Keratinocyte (primary cell): ENCODE results near the gene TIPRL. TPM values are rescaled to one million over a fixed set of nuclear protein-coding genes. Genes with fewer than 3 reads are reported as not detected.

Experiments
- DNase-seq: peaks from one replicate; pipeline ENCODE4 v3.0.0-alpha.2; 2011; ENCODE audit warnings: low read depth, missing footprints, low spot score
- FAIRE-seq: peaks from 2 replicates; lab custom pipeline; 2011; peaks lifted over from hg19 to GRCh38; lab: Jason Lieb, UNC
- H2AFZ ChIP-seq: 2 replicates; pipeline ENCODE4 v1.6.0; 2012; ENCODE audit warnings: low read length, control low read depth, inconsistent platforms; ENCODE audit not compliant: control insufficient read depth
- H3K27ac ChIP-seq: 2 replicates; pipeline ENCODE4 v1.5.1; 2011; ENCODE audit warnings: low read length; ENCODE audit not compliant: control insufficient read depth, insufficient read depth
- H3K27me3 ChIP-seq: 3 replicates; pipeline ENCODE4 v1.6.0; 2011; ENCODE audit warnings: low read length; ENCODE audit not compliant: control insufficient read depth, insufficient read depth; ENCODE audit errors: extremely low read depth
- H3K36me3 ChIP-seq, 2 experiments: 2 replicates in 1 of 2; 3 replicates in 1 of 2; pipeline ENCODE4 v1.5.1; 2011; ENCODE audit warnings: low read length in 2 of 2, mild to moderate bottlenecking in 1 of 2; ENCODE audit not compliant: control insufficient read depth in 2 of 2, insufficient read depth in 2 of 2; ENCODE audit errors: extremely low read depth in 1 of 2
- H3K4me1 ChIP-seq: 3 replicates; pipeline ENCODE4 v1.5.1; 2011; ENCODE audit warnings: low read length; ENCODE audit not compliant: control insufficient read depth, insufficient read depth; ENCODE audit errors: extremely low read depth
- H3K4me2 ChIP-seq: 3 replicates; pipeline ENCODE4 v1.6.0; 2011; ENCODE audit warnings: low read depth, low read length; ENCODE audit not compliant: control insufficient read depth, insufficient read depth; ENCODE audit errors: extremely low read depth
- H3K4me3 ChIP-seq, 3 experiments: fragments of 200-600 bp in 1 of 3; sonication (generic) in 1 of 3; 2 replicates in 2 of 3; 3 replicates in 1 of 3; pipeline ENCODE4 v1.5.1; 2011 to 2016; ENCODE audit warnings: low read length in 3 of 3, mild to moderate bottlenecking in 3 of 3, control low read depth in 2 of 3, inconsistent platforms in 1 of 3, low read depth in 1 of 3, mixed read lengths in 1 of 3, mixed run types in 1 of 3, moderate library complexity in 1 of 3; ENCODE audit not compliant: control insufficient read depth in 2 of 3, insufficient read depth in 2 of 3; ENCODE audit errors: extremely low read depth in 1 of 3
- H3K79me2 ChIP-seq: 2 replicates; pipeline ENCODE4 v1.6.0; 2012; ENCODE audit warnings: low read length; ENCODE audit not compliant: control insufficient read depth, insufficient read depth
- H3K9ac ChIP-seq: 3 replicates; pipeline ENCODE4 v1.6.0; 2011; ENCODE audit warnings: low read length; ENCODE audit not compliant: control insufficient read depth, insufficient read depth; ENCODE audit errors: extremely low read depth
- H3K9me1 ChIP-seq: 3 replicates; pipeline ENCODE4 v1.6.0; 2011; ENCODE audit warnings: low read length; ENCODE audit not compliant: control insufficient read depth, insufficient read depth; ENCODE audit errors: extremely low read depth
- H3K9me3 ChIP-seq: 2 replicates; pipeline ENCODE4 v1.5.1; 2012; ENCODE audit warnings: low read depth, low read length; ENCODE audit not compliant: control insufficient read depth
- H4K20me1 ChIP-seq: 3 replicates; pipeline ENCODE4 v1.6.0; 2011; ENCODE audit warnings: low read length; ENCODE audit not compliant: control insufficient read depth, insufficient read depth; ENCODE audit errors: extremely low read depth
- EZH2 ChIP-seq: IDR thresholded peaks from one replicate; pipeline ENCODE4 v1.6.1; 2012; ENCODE audit warnings: inconsistent platforms, mild to moderate bottlenecking, low read length, moderate library complexity
- dilution Hi-C: fragments of 300-500 bp; cut with MboI; formaldehyde crosslinking; loops from one replicate; pipeline ENCODE4 v1.7.0; 2020; ENCODE audit warnings: low sequenced_read_pairs; ENCODE audit not compliant: extremely low pct_ligation_motif_present
- polyA plus RNA-seq, 5 experiments: library from polyadenylated mRNA; depleted of rRNA in 3 of 5; stranded (reverse) in 3 of 5; stranded (forward) in 1 of 5; unstranded in 1 of 5; fragments of >200 nt; gene quantifications; 1 replicate in 1 of 5; 2 replicates in 3 of 5; 3 replicates in 1 of 5; pipeline versions ENCODE4 v1.2.1 to v1.2.3, GENCODE V29; 2011 to 2012; ENCODE audit warnings: missing spikeins in 2 of 5, low read depth in 1 of 5, low replicate concordance in 1 of 5
- TF ChIP-seq, protein P1 (sequence below), 3 experiments: IDR thresholded peaks in 1 of 3; conservative IDR thresholded peaks in 1 of 3; optimal IDR thresholded peaks in 1 of 3; 2 replicates in 2 of 3; 3 replicates in 1 of 3; pipeline versions ENCODE3 to v1.5.1; 2011; ENCODE audit warnings: low read length in 3 of 3, mild to moderate bottlenecking in 3 of 3, moderate library complexity in 2 of 3, control low read depth in 1 of 3, inconsistent platforms in 1 of 3; ENCODE audit not compliant: insufficient read depth in 2 of 3; ENCODE audit errors: extremely low read depth in 1 of 3

The TIPRL gene
- polyA plus RNA-seq, 1 donor (not counting 4 experiments of a cell fraction or from before 2014, with no cell fraction given) = 62.5 TPM

DNA sequence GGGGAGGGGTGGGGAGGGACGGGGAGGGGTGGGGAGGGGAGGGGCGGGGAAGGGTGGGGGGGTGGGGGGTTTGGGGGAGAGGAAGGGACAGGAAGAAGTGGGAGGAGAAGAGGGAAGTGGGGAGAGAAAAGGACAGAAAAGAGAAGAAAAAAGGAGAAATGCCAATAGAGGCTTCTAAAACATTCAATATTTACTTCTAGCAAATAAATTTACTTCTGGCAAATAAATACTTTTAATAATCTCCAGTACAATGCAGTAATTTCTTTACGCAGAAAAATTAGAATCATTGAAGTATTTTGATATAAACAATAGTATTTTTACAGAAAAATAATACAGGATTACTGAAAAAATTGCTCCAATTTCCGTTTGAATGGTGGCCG, 32.6 kb upstream of the TIPRL start:
- FAIRE-seq (no peak), DNase-seq (no peak)
- dilution Hi-C loops = no loop called here
- H2AFZ ChIP-seq = no peak overlapping the region
- no peaks in the 10 kb centered on the region for H3K4me1 ChIP-seq
- H3K4me3 ChIP-seq = no peak overlapping the region
- no peaks in the 10 kb centered on the region for H3K27me3 ChIP-seq
- no peaks in the 10 kb centered on the region for H3K9me3 ChIP-seq
- H3K4me2 ChIP-seq = no peak overlapping the region
- H3K36me3 ChIP-seq = no peaks in the 10 kb centered on the region
- no peak overlapping the region for H3K9ac ChIP-seq
- H4K20me1 ChIP-seq = no peaks in the 10 kb centered on the region
- H3K27ac ChIP-seq = no peak overlapping the region
- H3K9me1 ChIP-seq = no peaks in the 10 kb centered on the region
- H3K79me2 ChIP-seq = no peaks in the 10 kb centered on the region
- TF ChIP-seq, protein P1, sequence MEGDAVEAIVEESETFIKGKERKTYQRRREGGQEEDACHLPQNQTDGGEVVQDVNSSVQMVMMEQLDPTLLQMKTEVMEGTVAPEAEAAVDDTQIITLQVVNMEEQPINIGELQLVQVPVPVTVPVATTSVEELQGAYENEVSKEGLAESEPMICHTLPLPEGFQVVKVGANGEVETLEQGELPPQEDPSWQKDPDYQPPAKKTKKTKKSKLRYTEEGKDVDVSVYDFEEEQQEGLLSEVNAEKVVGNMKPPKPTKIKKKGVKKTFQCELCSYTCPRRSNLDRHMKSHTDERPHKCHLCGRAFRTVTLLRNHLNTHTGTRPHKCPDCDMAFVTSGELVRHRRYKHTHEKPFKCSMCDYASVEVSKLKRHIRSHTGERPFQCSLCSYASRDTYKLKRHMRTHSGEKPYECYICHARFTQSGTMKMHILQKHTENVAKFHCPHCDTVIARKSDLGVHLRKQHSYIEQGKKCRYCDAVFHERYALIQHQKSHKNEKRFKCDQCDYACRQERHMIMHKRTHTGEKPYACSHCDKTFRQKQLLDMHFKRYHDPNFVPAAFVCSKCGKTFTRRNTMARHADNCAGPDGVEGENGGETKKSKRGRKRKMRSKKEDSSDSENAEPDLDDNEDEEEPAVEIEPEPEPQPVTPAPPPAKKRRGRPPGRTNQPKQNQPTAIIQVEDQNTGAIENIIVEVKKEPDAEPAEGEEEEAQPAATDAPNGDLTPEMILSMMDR (optimal IDR thresholded peaks at IDR 0.05 in 1 of 3, IDR thresholded peaks at IDR 0.05 in 1 of 3, conservative IDR thresholded peaks at IDR 0.05 in 1 of 3; ENCODE audit: extremely low read depth in 1 of 3, insufficient read depth in 2 of 3, low read length in 3 of 3) = no peak
- no peak for TF ChIP-seq EZH2

DNA sequence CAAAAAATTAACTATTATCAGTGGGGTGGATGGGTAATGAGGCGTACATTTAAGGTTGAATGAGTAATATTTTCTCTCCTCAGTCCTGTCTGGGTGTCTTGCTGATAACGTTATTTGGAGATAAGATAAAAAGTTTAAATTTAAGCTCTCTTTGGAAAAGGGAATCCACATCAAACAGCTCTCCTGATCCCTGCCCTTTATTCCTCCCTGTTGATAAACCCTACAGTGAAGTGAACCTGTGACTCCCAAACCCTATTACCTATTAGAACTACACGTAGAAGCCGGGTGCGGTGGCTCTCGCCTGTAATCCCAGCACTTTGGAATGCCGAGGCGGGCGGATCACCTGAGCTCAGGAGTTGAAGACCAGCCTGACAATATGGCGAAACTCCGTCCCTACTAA, 32.1 kb upstream of the TIPRL start:
- Histone ChIP-seq H4K20me1 (no peaks in the 10 kb centered on the region), H3K9ac (no peak overlapping the region), H3K4me3 (no peak overlapping the region), H3K36me3 (no peaks in the 10 kb centered on the region), H3K4me2 (no peak overlapping the region), H3K4me1 (no peaks in the 10 kb centered on the region), H3K79me2 (no peaks in the 10 kb centered on the region), H3K9me1 (no peaks in the 10 kb centered on the region), H2AFZ (no peak overlapping the region), H3K27ac (no peak overlapping the region), H3K27me3 (no peaks in the 10 kb centered on the region), H3K9me3 (no peaks in the 10 kb centered on the region)
- FAIRE-seq (no peak), DNase-seq (no peak)
- TF ChIP-seq, protein P1 (optimal IDR thresholded peaks at IDR 0.05 in 1 of 3, IDR thresholded peaks at IDR 0.05 in 1 of 3, conservative IDR thresholded peaks at IDR 0.05 in 1 of 3; ENCODE audit: extremely low read depth in 1 of 3, insufficient read depth in 2 of 3, low read length in 3 of 3) = no peak
- no peak for TF ChIP-seq EZH2
- dilution Hi-C loops = no loop called here
